ENCODE measurements around the gene NUDCD3.

NUDCD3 gene

GRCh38 chr7:44394636-44395035, 95.8 kb downstream of the NUDCD3 start:
- Histone ChIP-seq H3K9ac (no peak overlapping the region), H3K4me1 (peaks cover 42% of the 10 kb centered on the region), H2AFZ (no peak overlapping the region), H3K9me3 (ENCODE audit: control insufficient read depth, low read length) (no peaks in the 10 kb centered on the region), H3K27me3 (ENCODE audit: control insufficient read depth, insufficient read depth, low read length) (no peaks in the 10 kb centered on the region), H3K36me3 (ENCODE audit: control insufficient read depth, insufficient read depth, low read length) (no peaks in the 10 kb centered on the region), H3K4me2 (ENCODE audit: low read length) (no peak overlapping the region), H3K79me2 (peaks cover 3% of the 10 kb centered on the region), H3K27ac (no peak overlapping the region), H3K4me3 (ENCODE audit: low read depth, low read length) (no peak overlapping the region)
- no peak for TF ChIP-seq CTCF (IDR thresholded peaks at IDR 0.05)

GRCh38 chr7:44394112-44394447, 96.4 kb downstream of the NUDCD3 start:
- no peak for TF ChIP-seq CTCF (IDR thresholded peaks at IDR 0.05)
- Histone ChIP-seq H3K36me3 (ENCODE audit: control insufficient read depth, insufficient read depth, low read length) (no peaks in the 10 kb centered on the region), H3K4me1 (peaks cover 43% of the 10 kb centered on the region), H3K27me3 (ENCODE audit: control insufficient read depth, insufficient read depth, low read length) (no peaks in the 10 kb centered on the region), H3K4me2 (ENCODE audit: low read length) (no peak overlapping the region), H3K9ac (no peak overlapping the region), H3K79me2 (peaks cover 3% of the 10 kb centered on the region), H3K4me3 (ENCODE audit: low read depth, low read length) (no peak overlapping the region), H3K9me3 (ENCODE audit: control insufficient read depth, low read length) (no peaks in the 10 kb centered on the region), H2AFZ (no peak overlapping the region), H3K27ac (no peak overlapping the region)

GRCh38 chr7:44393238-44394111, 97.0 kb downstream of the NUDCD3 start:
- TF ChIP-seq CTCF (IDR thresholded peaks at IDR 0.05): no peak

GRCh38 chr7:44392618-44393010, 97.8 kb downstream of the NUDCD3 start:
- no peak overlapping the region for H3K27ac ChIP-seq
- TF ChIP-seq CTCF (IDR thresholded peaks at IDR 0.05): no peak
- H3K9ac ChIP-seq: no peak overlapping the region
- H3K4me3 ChIP-seq (ENCODE audit: low read depth, low read length): no peak overlapping the region
- peaks cover 45% of the 10 kb centered on the region for H3K4me1 ChIP-seq
- H2AFZ ChIP-seq: no peak overlapping the region
- H3K27me3 ChIP-seq (ENCODE audit: control insufficient read depth, insufficient read depth, low read length): no peaks in the 10 kb centered on the region
- no peak overlapping the region for H3K4me2 ChIP-seq (ENCODE audit: low read length)
- H3K79me2 ChIP-seq: peaks cover 3% of the 10 kb centered on the region
- no peaks in the 10 kb centered on the region for H3K9me3 ChIP-seq (ENCODE audit: control insufficient read depth, low read length)
- H3K36me3 ChIP-seq (ENCODE audit: control insufficient read depth, insufficient read depth, low read length): no peaks in the 10 kb centered on the region

More at GRCh38 chr7:44393238-44394111, 97.0 kb downstream of the NUDCD3 start:
- Histone ChIP-seq H3K9me3 (ENCODE audit: control insufficient read depth, low read length) (no peaks in the 10 kb centered on the region), H3K27ac (no peak overlapping the region), H3K4me1 (peaks cover 45% of the 10 kb centered on the region), H3K4me3 (ENCODE audit: low read depth, low read length) (no peak overlapping the region), H3K9ac (no peak overlapping the region), H3K4me2 (ENCODE audit: low read length) (no peak overlapping the region), H2AFZ (no peak overlapping the region), H3K27me3 (ENCODE audit: control insufficient read depth, insufficient read depth, low read length) (no peaks in the 10 kb centered on the region), H3K79me2 (peaks cover 3% of the 10 kb centered on the region), H3K36me3 (ENCODE audit: control insufficient read depth, insufficient read depth, low read length) (no peaks in the 10 kb centered on the region)

Measured in parathyroid adenoma (tissue), 2 donors.